GM18511 (cell line): ENCODE measurements around the gene OR13D1.
"Not testable (repeated sequence)": the region's sequence is repeated elsewhere in the genome, so short reads cannot be mapped to it uniquely, and the experiment has no call there.

Experiments used
- ATAC-seq: cut with Tn5 transposase; IDR thresholded peaks from one replicate; pipeline ENCODE4 v1.9.1; 2021; ENCODE audit warnings: mild to moderate bottlenecking, moderate library complexity; ENCODE audit not compliant: unreplicated experiment

The OR13D1 gene, protein sequence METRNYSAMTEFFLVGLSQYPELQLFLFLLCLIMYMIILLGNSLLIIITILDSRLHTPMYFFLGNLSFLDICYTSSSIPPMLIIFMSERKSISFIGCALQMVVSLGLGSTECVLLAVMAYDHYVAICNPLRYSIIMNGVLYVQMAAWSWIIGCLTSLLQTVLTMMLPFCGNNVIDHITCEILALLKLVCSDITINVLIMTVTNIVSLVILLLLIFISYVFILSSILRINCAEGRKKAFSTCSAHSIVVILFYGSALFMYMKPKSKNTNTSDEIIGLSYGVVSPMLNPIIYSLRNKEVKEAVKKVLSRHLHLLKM

DNA sequence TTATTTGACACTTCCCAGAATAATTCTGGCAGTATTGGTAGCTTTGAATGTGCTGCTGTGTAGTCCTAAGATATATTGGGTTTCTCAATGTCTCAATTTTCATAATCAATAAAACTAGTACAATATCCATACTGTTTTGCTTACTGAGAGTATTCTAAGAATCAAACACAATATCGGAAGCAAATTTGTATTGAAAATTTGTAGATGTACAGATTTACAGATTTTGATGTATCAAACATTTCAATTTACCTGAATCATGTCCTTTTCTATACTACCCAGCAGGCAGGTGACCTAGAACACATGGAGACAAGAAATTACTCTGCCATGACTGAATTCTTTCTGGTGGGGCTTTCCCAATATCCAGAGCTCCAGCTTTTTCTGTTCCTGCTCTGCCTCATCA, at the start of gene OR13D1:
TSS of gene OR13D1 (plus strand) at position 301 of the 400 bp plus-strand sequence. CDS start at position 301, 0 bp downstream.
- no peak for ATAC-seq

DNA sequence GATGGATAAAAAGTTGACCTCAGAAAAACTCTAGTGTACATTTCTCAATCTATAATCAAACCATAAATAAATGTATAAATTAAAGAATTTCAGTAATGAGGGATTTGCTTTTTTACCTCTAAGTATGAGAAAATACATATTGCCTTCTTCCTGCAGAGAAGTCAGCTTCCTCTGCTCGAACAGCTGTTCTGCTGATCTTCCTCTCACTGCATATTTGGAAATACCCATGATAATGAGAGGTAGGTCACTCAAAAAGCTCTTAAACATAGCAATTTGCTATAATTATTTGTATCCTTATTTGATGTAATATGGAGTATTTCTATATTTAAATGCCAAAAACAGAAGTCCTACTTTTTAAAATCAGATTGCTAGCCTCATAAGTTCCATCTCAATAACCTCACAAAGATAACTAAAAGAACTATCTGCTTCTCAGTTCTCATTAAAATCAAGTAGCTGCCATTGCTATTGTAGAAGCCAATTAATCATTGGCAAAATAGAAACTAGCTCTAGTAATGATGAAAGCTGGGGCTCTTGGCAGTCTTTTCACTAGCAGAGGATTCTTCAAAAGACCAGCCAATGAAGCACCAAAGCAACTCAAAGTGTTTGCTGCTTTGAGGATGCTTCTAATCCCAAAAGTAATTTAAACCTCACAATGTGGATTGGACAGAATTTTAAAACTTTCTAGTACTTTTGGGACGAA, 35.7 kb upstream of the OR13D1 start:
- no peak for ATAC-seq

DNA sequence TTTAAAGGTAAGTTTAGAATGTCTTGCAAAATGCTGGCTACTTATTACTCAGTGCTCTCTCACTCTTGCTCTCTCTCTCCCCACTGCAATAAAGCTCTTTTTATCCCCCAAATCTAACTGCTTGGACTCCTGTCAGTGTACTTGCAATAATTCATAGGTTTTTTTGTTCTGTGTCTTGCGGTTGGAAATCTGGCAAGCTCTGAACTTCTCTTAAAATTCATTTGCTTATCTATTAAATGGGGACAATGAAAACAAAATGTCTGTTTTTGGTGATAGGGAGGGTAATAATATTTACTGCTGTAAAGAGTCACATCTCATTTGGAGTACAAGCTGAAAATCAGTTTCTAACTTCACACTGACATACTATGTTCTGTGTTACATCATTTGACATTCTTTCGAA, 18.7 kb upstream of the OR13D1 start:
- ATAC-seq: no peak

DNA sequence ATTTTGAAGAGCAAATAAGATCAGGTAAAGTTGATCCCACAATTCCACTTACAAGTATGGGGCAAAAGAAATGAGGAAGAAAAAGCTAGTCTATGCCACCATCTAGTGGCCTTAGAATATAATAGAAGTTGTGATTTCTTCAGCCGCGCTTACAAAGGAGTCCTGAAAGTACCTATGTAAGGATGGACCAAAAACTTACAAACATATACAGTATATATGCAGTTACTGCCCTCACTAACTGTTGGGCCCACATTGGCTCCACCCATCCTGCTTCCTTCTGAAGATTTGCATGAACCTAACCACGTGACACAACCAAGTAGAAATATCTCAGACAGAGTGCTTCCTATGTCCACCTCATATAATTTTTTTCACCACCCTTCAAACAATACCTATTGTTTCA, 11.7 kb upstream of the OR13D1 start:
- peak; percentile 77 for ATAC-seq

DNA sequence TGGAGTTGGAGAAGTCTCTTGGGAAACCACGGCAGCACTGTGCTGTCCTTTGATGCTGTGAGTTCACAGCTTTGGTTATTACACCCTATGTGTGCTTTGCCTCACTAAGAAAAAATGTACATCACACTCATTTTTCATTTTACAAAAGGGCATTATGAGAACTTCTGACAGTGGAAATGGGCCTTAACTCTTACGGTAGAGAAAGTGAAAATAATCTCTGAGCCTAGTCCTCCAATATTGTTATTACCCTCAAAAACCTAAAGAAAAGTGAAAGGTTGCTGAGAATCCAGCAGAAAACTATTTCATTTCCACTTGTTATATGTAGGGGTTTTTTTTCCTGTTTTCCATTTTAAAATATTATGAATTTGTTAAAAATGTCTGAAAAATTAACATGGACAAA, 8.2 kb upstream of the OR13D1 start:
- no peak for ATAC-seq

DNA sequence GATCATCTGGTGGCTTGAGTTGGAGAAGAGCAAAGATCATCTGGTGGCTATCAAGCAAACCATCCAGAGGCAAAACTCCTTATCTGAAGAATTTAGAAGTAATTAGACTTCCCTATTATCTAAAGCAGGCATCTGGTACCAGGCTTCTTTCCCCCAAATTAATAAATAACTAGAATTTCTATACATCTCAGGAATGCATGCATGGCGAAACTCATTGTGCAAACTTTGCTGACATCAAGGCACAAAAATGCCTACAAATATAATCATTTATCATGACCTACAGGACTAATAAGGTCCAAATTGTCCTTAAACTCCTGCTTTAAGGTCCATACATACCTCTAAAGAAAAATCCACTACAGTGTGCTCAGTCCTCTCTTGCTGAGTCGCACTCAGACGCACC, 6.0 kb downstream of the OR13D1 start:
- ATAC-seq: no peak

DNA sequence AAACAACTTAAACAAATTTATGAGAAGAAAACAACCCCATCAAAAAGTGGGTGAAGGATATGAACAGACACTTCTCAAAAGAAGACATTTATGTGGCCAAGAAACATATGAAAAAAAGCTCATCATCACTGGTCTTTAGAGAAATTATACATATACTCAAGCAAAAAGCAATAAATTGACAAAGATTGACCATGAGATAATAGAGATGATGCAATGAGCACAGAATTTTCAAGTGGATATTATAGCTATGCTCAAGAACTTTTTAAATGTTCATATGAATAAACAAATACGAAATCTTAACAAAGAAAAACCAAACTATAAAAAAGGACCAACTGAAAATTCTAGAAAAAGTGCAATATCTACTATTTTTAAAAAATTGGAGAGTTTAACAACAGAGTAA, 14.4 kb downstream of the OR13D1 start:
- not testable (repeated sequence) for ATAC-seq

DNA sequence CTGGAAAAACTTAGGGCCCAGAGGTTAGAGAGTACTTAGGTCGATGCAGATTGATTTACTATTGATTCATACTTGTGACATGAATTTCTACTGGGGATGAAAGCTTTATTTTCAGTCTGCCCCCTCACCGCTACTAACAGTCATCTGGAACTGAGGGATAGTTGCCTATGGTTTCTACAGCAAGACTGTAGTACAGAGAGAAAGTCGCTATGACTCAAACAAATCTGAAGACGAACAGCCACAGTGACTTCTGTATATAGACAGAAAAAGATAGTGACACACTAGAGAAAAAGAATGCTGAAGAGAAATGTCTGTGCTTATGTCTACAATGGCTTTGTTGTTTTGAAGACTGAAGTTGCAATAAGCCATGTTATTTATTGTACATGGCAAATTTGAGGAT, 17.3 kb downstream of the OR13D1 start:
- ATAC-seq: no peak

DNA sequence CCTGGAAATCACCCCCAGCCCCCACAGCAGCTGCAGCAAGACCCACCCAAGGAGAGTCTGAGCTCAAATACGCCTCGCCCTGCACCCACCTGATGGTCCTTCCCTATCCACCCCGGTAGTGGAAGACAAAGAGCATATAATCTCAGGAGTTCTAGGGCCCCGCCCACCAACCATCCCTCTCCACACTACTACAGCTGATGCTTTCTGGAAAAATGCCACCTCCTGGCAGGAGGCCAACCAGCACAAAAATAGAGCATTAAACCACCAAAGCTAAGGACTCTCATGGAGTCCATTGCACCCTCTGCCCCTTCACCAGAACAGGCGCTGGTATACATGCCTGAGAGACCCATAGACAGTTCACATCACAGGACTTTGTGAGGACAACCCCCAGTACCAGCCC, 30.7 kb downstream of the OR13D1 start:
- ATAC-seq: no peak

DNA sequence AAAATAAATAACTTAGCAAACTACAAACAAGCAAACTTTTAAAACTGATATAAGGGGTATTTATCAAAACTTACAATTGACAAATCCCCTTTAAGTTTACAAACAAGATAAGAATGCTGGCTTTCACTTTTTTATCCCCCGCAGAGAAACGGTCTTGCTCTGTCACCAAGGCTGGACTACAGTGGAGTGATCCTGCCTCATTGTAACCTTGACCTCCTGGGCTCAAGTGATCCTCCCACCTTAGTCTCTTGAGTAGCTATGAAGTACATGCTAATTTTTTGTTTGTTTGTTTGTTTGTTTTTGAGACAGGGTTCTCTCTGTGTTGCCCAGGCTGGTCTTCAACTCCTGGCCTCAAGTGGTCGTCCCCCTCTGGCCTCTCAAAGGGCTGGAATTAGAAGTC, 44.1 kb downstream of the OR13D1 start:
- ATAC-seq: no peak

DNA sequence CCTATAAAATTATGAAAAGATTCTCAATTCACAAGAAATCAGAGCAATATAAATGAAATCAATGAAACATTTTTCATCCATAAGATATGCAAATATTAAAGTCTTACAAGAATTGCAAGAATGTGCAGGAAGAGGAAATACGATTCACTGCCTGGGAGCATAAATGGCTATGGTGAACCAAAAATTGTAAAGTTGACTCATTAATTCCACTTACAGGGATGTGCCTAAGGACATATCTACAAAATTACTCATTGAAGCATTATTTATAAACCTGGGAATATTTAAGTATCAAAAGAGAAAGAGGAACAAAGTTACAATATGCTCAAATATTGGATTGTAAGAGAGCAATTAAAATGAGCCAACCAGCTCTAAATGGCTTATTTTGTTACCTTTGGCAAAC, 46.3 kb downstream of the OR13D1 start:
- ATAC-seq: no peak

DNA sequence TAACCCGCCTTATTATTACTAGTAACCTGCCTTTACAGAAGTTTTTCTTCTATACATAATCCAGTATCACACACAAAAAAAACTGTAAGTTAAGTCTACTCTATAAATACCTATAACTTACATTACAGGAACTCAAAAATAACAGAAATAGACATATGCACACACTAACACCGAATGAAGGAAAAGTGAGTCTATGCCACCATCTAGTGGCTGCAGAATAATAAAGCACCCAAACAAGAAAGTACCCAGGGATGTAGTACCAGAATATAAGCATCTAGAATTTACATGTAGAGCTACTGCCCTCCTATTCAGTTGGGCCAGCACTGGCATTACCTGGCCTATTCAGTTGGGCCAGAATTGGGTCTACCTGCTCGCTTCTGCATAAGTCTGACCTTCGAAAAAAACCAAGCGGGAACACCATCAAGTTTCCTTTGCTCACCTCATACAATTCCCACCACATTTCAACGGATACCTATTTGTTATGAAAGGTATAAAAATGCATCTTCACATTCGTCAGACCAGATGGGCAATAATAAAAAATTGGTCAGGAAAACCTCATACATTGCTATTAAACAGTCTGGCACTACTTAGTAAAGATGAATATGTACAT, 49.2 kb downstream of the OR13D1 start:
- peak; percentile 32 for ATAC-seq
